ENCODE data around the gene GKAP1. TPM values are rescaled to one million over a fixed set of nuclear protein-coding genes. Genes with fewer than 3 reads are reported as not detected.

Gene GKAP1
- total and polyA plus RNA-seq, 2 donors from 2014 or later = 7.1 to 8.6 TPM

DNA sequence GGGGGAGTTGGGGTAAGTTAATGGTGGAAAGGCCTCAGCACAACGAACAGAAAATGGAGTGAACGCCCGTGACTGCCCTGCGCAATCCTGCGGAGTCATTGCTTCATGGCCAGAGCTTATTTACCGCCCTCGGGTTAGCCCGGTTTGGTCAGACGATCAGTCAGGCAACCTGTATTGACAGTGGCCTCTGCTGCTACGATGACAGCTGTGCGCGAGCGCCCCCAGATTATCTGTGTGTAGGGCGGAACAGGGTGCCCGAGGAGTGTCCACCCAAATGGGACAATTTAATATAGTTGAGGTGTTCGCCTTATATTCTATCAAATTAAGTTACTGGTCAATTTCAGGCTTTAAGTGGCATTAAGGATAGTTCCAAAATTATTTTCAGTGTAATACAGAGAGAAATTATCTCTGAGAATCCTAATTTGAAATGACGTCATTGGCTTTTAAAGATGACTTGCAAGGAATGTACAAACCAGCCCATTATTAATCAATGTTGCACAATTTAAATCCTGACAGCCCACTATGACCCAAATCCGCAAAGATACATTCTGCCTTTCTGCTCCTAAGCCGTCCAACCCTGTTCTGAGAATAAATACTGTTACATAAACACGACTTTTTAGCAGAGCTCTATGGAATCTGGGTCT, 108.9 kb downstream of the GKAP1 start:
- H3K27ac ChIP-seq (ENCODE audit: low read depth in 2 of 2, low read length in 2 of 2) = peak overlapping the region; percentile 99 to 100
- H3K4me3 ChIP-seq (ENCODE audit: low read length in 3 of 3) = peak overlapping the region; percentile 88 to 99 (median 91)
- no peaks in the 10 kb centered on the region for H3K9me3 ChIP-seq (ENCODE audit: control insufficient read depth in 2 of 3, insufficient read depth in 1 of 3, low read length in 3 of 3)
- H3K36me3 ChIP-seq (ENCODE audit: control insufficient read depth in 2 of 3, insufficient read depth in 3 of 3, low read length in 3 of 3) = no peaks in the 10 kb centered on the region
- peak overlapping the region; percentile 82 to 98 (median 95) for H3K9ac ChIP-seq (ENCODE audit: low read length in 3 of 3)
- peaks cover 0 to 4% (median 0%) of the 10 kb centered on the region in 3 donors for H3K4me1 ChIP-seq (ENCODE audit: control insufficient read depth in 2 of 3, insufficient read depth in 2 of 3, low read depth in 1 of 3, low read length in 3 of 3)
- peak in 2 of 5 donors; percentile 72 to 89 for DNase-seq
- intact Hi-C loops (cut with DNase I) = no loop called here
- FAIRE-seq = no peak
- H3K27me3 ChIP-seq (ENCODE audit: control insufficient read depth, insufficient read depth, low read length) = no peaks in the 10 kb centered on the region
- TF ChIP-seq, protein P1, sequence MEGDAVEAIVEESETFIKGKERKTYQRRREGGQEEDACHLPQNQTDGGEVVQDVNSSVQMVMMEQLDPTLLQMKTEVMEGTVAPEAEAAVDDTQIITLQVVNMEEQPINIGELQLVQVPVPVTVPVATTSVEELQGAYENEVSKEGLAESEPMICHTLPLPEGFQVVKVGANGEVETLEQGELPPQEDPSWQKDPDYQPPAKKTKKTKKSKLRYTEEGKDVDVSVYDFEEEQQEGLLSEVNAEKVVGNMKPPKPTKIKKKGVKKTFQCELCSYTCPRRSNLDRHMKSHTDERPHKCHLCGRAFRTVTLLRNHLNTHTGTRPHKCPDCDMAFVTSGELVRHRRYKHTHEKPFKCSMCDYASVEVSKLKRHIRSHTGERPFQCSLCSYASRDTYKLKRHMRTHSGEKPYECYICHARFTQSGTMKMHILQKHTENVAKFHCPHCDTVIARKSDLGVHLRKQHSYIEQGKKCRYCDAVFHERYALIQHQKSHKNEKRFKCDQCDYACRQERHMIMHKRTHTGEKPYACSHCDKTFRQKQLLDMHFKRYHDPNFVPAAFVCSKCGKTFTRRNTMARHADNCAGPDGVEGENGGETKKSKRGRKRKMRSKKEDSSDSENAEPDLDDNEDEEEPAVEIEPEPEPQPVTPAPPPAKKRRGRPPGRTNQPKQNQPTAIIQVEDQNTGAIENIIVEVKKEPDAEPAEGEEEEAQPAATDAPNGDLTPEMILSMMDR (IDR thresholded peaks at IDR 0.05; ENCODE audit: borderline replicate concordance, extremely low read depth, insufficient read depth) = no peak

DNA sequence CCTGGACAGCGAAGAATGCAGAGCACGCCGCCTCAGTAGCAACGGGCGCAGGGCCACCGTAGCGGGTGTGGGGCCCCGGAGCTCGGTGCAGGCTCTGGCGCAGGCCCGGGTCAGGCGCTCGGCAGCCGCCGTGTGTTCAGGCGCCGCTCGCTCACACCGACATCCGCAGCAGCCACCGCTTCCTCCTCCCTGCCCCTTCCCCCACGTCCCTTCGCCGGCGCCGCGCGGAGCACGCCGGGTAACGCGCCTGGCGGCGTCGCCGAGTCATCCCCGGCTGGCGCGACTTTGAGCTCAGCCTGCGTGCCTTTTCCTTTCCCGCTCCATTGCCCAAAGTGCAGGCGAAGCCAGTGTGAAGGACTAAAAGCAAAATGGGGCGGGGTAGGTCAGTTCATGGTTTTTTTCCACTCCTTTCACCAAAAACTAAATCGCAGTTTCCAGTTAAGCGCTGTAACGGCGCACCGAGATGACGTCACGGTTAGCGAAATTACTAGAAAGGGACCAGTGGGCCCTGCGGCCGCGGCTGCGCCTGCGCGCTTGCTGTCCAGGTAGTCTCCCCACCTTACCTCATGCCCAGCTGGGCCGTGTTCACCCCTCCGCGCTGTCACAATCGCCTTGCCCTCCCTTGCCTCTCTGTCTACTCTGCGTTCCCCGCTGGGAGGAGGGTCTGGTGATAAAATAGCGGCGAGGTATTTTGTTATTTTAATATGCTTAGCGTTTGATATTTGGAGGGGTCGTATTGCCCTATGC, 109.6 kb downstream of the GKAP1 start, which contains the start of gene UBQLN1:
TSS of gene UBQLN1 (minus strand) at position 191 of the 747 bp plus-strand sequence. CDS start 279 bp downstream, outside the sequence.
- peak within 1 kb of the TSS; percentile 99 to 100 for H3K27ac ChIP-seq (ENCODE audit: low read depth in 2 of 2, low read length in 2 of 2)
- no peaks in the 10 kb centered on the region for H3K27me3 ChIP-seq (ENCODE audit: control insufficient read depth, insufficient read depth, low read length)
- TF ChIP-seq, protein P1 (IDR thresholded peaks at IDR 0.05; ENCODE audit: borderline replicate concordance, extremely low read depth, insufficient read depth) = no peak
- H3K4me1 ChIP-seq (ENCODE audit: control insufficient read depth in 2 of 3, insufficient read depth in 2 of 3, low read depth in 1 of 3, low read length in 3 of 3) = peaks cover 0 to 4% (median 0%) of the 10 kb centered on the region in 3 donors
- intact Hi-C loops (cut with DNase I) = no loop called here
- DNase-seq (peak; percentile 94 to 98 (median 97)), FAIRE-seq (no peak)
- peak within 1 kb of the TSS; percentile 88 to 99 (median 91) for H3K4me3 ChIP-seq (ENCODE audit: low read length in 3 of 3)
- peak within 1 kb of the TSS; percentile 92 to 98 (median 95) for H3K9ac ChIP-seq (ENCODE audit: low read length in 3 of 3)
- H3K9me3 ChIP-seq (ENCODE audit: control insufficient read depth in 2 of 3, insufficient read depth in 1 of 3, low read length in 3 of 3) = no peaks in the 10 kb centered on the region
- no peaks in the 10 kb centered on the region for H3K36me3 ChIP-seq (ENCODE audit: control insufficient read depth in 2 of 3, insufficient read depth in 3 of 3, low read length in 3 of 3)

DNA sequence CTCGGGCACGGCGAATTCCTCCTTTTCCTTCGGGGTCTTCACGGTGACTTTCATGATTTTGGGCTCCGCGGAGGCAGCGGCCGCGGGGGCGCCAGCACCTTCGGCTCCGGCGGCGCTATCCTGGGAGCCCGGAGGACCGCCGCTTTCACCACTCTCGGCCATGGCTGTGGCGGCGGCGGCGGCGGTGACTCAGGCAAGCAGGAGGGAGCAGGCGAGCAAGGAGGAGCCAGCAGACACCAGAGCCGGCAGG, 110.1 kb downstream of the GKAP1 start:
- H3K4me3 ChIP-seq (ENCODE audit: low read length in 3 of 3) = peak overlapping the region; percentile 88 to 99 (median 91)
- no peaks in the 10 kb centered on the region for H3K27me3 ChIP-seq (ENCODE audit: control insufficient read depth, insufficient read depth, low read length)
- TF ChIP-seq, protein P1 (IDR thresholded peaks at IDR 0.05; ENCODE audit: borderline replicate concordance, extremely low read depth, insufficient read depth) = no peak
- no peak for DNase-seq
- no peaks in the 10 kb centered on the region for H3K9me3 ChIP-seq (ENCODE audit: control insufficient read depth in 2 of 3, insufficient read depth in 1 of 3, low read length in 3 of 3)
- no peaks in the 10 kb centered on the region for H3K36me3 ChIP-seq (ENCODE audit: control insufficient read depth in 2 of 3, insufficient read depth in 3 of 3, low read length in 3 of 3)
- FAIRE-seq = no peak
- H3K4me1 ChIP-seq (ENCODE audit: control insufficient read depth in 2 of 3, insufficient read depth in 2 of 3, low read depth in 1 of 3, low read length in 3 of 3) = peaks cover 0 to 4% (median 0%) of the 10 kb centered on the region in 3 donors
- intact Hi-C loops (cut with DNase I) = no loop called here
- peak overlapping the region; percentile 92 to 98 (median 95) for H3K9ac ChIP-seq (ENCODE audit: low read length in 3 of 3)
- H3K27ac ChIP-seq (ENCODE audit: low read depth in 2 of 2, low read length in 2 of 2) = peak overlapping the region; percentile 99 to 100

Data from kidney (tissue), 14 donors.